Panc1 (cell line): ENCODE results near the gene SUPT3H.

Source experiments
- CTCF ChIP-seq: fragments of 450-650 bp; IDR thresholded peaks from 2 replicates; pipeline ENCODE4 v1.5.1; 2017; ENCODE audit warnings: mild to moderate bottlenecking
- POLR2AphosphoS5 ChIP-seq: IDR thresholded peaks from 2 replicates; pipeline ENCODE4 v1.6.1; 2012; ENCODE audit warnings: mild to moderate bottlenecking, low read depth, low read length, moderate library complexity
- REST ChIP-seq, 2 experiments: IDR thresholded peaks; 2 replicates each; pipeline ENCODE4 v1.6.1; 2011 to 2012; ENCODE audit warnings: low read depth in 2 of 2, control low read depth in 1 of 2, low read length in 1 of 2, mild to moderate bottlenecking in 1 of 2, moderate library complexity in 1 of 2; ENCODE audit not compliant: insufficient read depth in 1 of 2
- TCF7L2 ChIP-seq: IDR thresholded peaks from 2 replicates; pipeline ENCODE4 v1.6.1; 2011; ENCODE audit warnings: mild to moderate bottlenecking, low read depth, low read length, inconsistent platforms

GRCh38 chr6:44806656-44807055 is 571.1 kb downstream of the SUPT3H start:
- no peak for TF ChIP-seq CTCF
- no peak for TF ChIP-seq POLR2AphosphoS5
- TF ChIP-seq REST (IDR thresholded peaks at IDR 0.05; ENCODE audit: insufficient read depth in 1 of 2, low read depth in 2 of 2, low read length in 1 of 2): no peak
- no peak for TF ChIP-seq TCF7L2
